ENCODE data around the gene MDGA2. TPM values are rescaled to one million over a fixed set of nuclear protein-coding genes. Genes with fewer than 3 reads are reported as not detected.

MDGA2 gene
- total and polyA plus RNA-seq, 2 of the 4 experiments (the other 2 are of a cell fraction), result 0.02 TPM; not detected in 1

DNA sequence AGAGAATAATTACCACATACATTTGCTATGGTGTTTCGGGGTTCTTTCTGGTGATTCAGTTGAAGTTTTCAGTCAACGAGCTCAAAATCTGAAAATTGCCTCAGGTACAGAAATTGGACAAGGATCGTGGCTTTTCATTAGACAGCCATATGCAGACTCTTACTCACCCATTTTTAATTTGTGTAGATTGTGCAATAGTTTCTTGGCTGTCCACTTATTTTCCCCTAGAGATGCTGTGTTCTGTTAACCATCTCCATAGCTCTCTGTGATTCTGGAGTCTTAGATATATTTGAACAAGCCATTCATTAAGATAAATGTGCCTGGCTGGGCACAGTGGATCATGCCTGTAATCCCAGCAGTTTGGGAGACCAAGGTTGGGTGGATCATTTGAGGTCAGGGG lies 526.7 kb downstream of the MDGA2 start:
- Histone ChIP-seq H3K9ac (ENCODE audit: low read depth, low read length) (no peak overlapping the region), H2AK9ac (replicated peaks; ENCODE audit: low read depth, low read length, poor library complexity) (no peak overlapping the region), H4K5ac (ENCODE audit: low read depth, low read length) (no peak overlapping the region), H3K27me3 (ENCODE audit: control insufficient read depth, insufficient read depth, low read length) (no peaks in the 10 kb centered on the region), H3K4me1 (ENCODE audit: control insufficient read depth, insufficient read depth, low read length) (no peaks in the 10 kb centered on the region), H2BK20ac (ENCODE audit: low read depth, low read length) (no peak overlapping the region), H3K9me3 (ENCODE audit: control insufficient read depth, insufficient read depth, low read length) (peaks cover 7% of the 10 kb centered on the region; the same call in 1 of the 2 replicates), H2AK5ac (ENCODE audit: low read depth, low read length) (no peak overlapping the region), H3K4ac (ENCODE audit: low read depth, low read length) (no peak overlapping the region), H3K79me1 (ENCODE audit: low read depth in 1 of 2, low read length in 2 of 2) (no peaks in the 10 kb centered on the region), H3K4me2 (ENCODE audit: low read depth, low read length) (no peak overlapping the region), H2BK120ac (ENCODE audit: low read depth, low read length) (no peak overlapping the region), H4K20me1 (ENCODE audit: insufficient read depth, low read length) (no peaks in the 10 kb centered on the region), H3K56ac (ENCODE audit: extremely low read depth, insufficient read depth, low read length) (no peak overlapping the region), H3K36me3 (ENCODE audit: control insufficient read depth, insufficient read depth, low read length) (no peaks in the 10 kb centered on the region), H4K8ac (ENCODE audit: low read depth in 2 of 2, low read length in 2 of 2) (no peak overlapping the region), H3K4me3 (ENCODE audit: insufficient read depth, low read depth, low read length) (no peak overlapping the region), H2BK5ac (ENCODE audit: low read depth, low read length, poor library complexity, severe bottlenecking) (no peak overlapping the region), H3K23ac (ENCODE audit: low read depth, low read length) (no peak overlapping the region), H3K9me1 (ENCODE audit: insufficient read depth, low read length) (no peaks in the 10 kb centered on the region), H2BK15ac (ENCODE audit: low read depth, low read length) (no peak overlapping the region), H3K18ac (ENCODE audit: low read depth, low read length) (no peak overlapping the region), H2AFZ (replicated peaks; ENCODE audit: low read length, poor library complexity) (no peak overlapping the region), H3K14ac (replicated peaks; ENCODE audit: low read depth, low read length) (no peak overlapping the region), H4K91ac (ENCODE audit: insufficient read depth, low read depth, low read length) (no peak overlapping the region), H3K27ac (ENCODE audit: insufficient read depth, low read length) (no peak overlapping the region)
- dilution Hi-C loops (cut with HindIII; ENCODE audit: low sequenced_read_pairs, unreplicated experiment) (no loop called here), intact Hi-C loops (cut with micrococcal nuclease) (no loop called here), in situ Hi-C loops (cut with MboI; ENCODE audit: low sequenced_read_pairs) (no loop called here)
- CTCF ChIA-PET, result no interaction called here
- no CpG with 5 or more reads among the region's 3 CpGs for WGBS, 2 experiments (ENCODE audit: extremely low coverage in 2 of 2, insufficient read length in 1 of 2)
- DNase-seq (no peak), ATAC-seq (ENCODE audit: low read depth) (no peak)
- no TSS peak for BruUV-seq (replicated peaks)
- TF ChIP-seq CEBPB (IDR thresholded peaks at IDR 0.05; ENCODE audit: low read depth, low read length) (peak; percentile 64), MAFK (IDR thresholded peaks at IDR 0.05; ENCODE audit: low read depth, low read length) (no peak)
- POLR2A ChIA-PET (ENCODE audit: unreplicated experiment), result no interaction called here

All from IMR-90 (cell line).